K562 (cell line): Measurements from ENCODE around the gene CORO6. TPM values are rescaled to one million over a fixed set of nuclear protein-coding genes. Genes with fewer than 3 reads are reported as not detected.

Experiments
- ARID2 ChIP-seq: fragments of 450-650 bp; IDR thresholded peaks from 2 replicates; pipeline ENCODE4 v1.6.1; 2017; ENCODE audit warnings: antibody characterized with exemption, mild to moderate bottlenecking
- BHLHE40 ChIP-seq: IDR thresholded peaks from 2 replicates; pipeline ENCODE4 v1.6.1; 2011; ENCODE audit warnings: low read length, improper control_type of control experiment
- CBFA2T3 ChIP-seq: fragments of 450-650 bp; IDR thresholded peaks from 2 replicates; pipeline ENCODE4 v1.6.1; 2017
- CXXC5 ChIP-seq: fragments of 250-450 bp; sonication (Bioruptor Pico); IDR thresholded peaks from 2 replicates; pipeline ENCODE4 v1.8.0; 2022; ENCODE audit warnings: inconsistent platforms, mild to moderate bottlenecking, moderate library complexity
- E4F1 ChIP-seq: fragments of 250-450 bp; sonication (Bioruptor Pico); IDR thresholded peaks from 2 replicates; pipeline ENCODE4 v1.5.0; 2021; ENCODE audit warnings: mild to moderate bottlenecking, borderline replicate concordance
- GTF2F1 ChIP-seq: IDR thresholded peaks from 2 replicates; pipeline ENCODE4 v1.6.1; 2011; ENCODE audit warnings: low read depth, low read length, improper control_type of control experiment
- HMGXB4 ChIP-seq: sonication (generic); formaldehyde crosslinking; IDR thresholded peaks from 2 replicates; pipeline ENCODE4 v1.8.1; 2023; ENCODE audit warnings: mild to moderate bottlenecking, missing genetic modification reagents
- KDM5B ChIP-seq: fragments of 200-600 bp; sonication (generic); IDR thresholded peaks from 2 replicates; pipeline ENCODE4 v1.6.1; 2012; ENCODE audit warnings: low read depth, mild to moderate bottlenecking, moderate library complexity, low read length, control low read depth, inconsistent platforms; ENCODE audit not compliant: insufficient replicate concordance
- MAZ ChIP-seq, 2 experiments: fragments of 450-650 bp in 1 of 2; sonication (generic) in 1 of 2; formaldehyde crosslinking; IDR thresholded peaks in 1 of 2; conservative IDR thresholded peaks in 1 of 2; 2 replicates each; pipeline versions ENCODE4 v1.4.0 to v1.5.0; 2020; ENCODE audit warnings: mild to moderate bottlenecking in 1 of 2, missing genetic modification reagents in 1 of 2
- NCOA1 ChIP-seq: fragments of 450-650 bp; IDR thresholded peaks from 2 replicates; pipeline ENCODE4 v1.6.1; 2016; ENCODE audit warnings: low read depth
- POLR2A ChIP-seq: fragments of 450-650 bp; conservative IDR thresholded peaks from 2 replicates; pipeline ENCODE4 v1.6.1; 2016
- PTTG1 ChIP-seq: fragments of 450-650 bp; IDR thresholded peaks from 2 replicates; pipeline ENCODE4 v1.6.1; 2016; ENCODE audit warnings: low read depth, mild to moderate bottlenecking, missing genetic modification characterization, missing compliant biosample characterization
- RBM15 ChIP-seq: fragments of 200-400 bp; formaldehyde crosslinking; IDR thresholded peaks from 2 replicates; pipeline ENCODE4 v1.6.1; 2018; ENCODE audit warnings: mild to moderate bottlenecking, low read length, moderate library complexity; ENCODE audit not compliant: insufficient read depth
- XRCC4 ChIP-seq: IDR thresholded peaks from one replicate; pipeline ENCODE4 v1.6.1; 2011; ENCODE audit not compliant: insufficient read depth, insufficient read length; ENCODE audit errors: extremely low read depth
- YY1 ChIP-seq, 3 experiments: IDR thresholded peaks; 2 replicates each; pipeline ENCODE4 v1.6.1; 2011; ENCODE audit warnings: low read length in 2 of 3, mild to moderate bottlenecking in 2 of 3, moderate library complexity in 2 of 3, borderline replicate concordance in 1 of 3, control low read depth in 1 of 3, low read depth in 1 of 3; ENCODE audit not compliant: insufficient read depth in 3 of 3, insufficient replicate concordance in 2 of 3, control insufficient read depth in 1 of 3, insufficient read length in 1 of 3; ENCODE audit errors: extremely low read depth in 1 of 3
- ZBTB26 ChIP-seq: fragments of 450-650 bp; formaldehyde crosslinking; IDR thresholded peaks from 2 replicates; pipeline ENCODE4 v1.4.0; 2022; ENCODE audit warnings: missing genetic modification characterization
- ZNF311 ChIP-seq: fragments of 250-450 bp; sonication (Bioruptor Pico); IDR thresholded peaks from 2 replicates; pipeline ENCODE4 v1.4.0; 2020; ENCODE audit warnings: mild to moderate bottlenecking, moderate library complexity
- polyA plus RNA-seq, 8 experiments: library from polyadenylated mRNA; depleted of rRNA in 4 of 8; stranded (reverse) in 5 of 8; unstranded in 3 of 8; fragments of >200 nt; fragmentation: Nextera tagmentation in 2 of 8; fragmentation: Illumina TruSeq in 1 of 8; extraction: Ambion mirVana in 2 of 8; extraction: Trizol in 1 of 8; gene quantifications; 2 replicates each; pipeline versions ENCODE4 v1.2.1 to v1.2.3, GENCODE V29; 2011 to 2014; ENCODE audit warnings: inconsistent platforms in 1 of 8, missing spikeins in 1 of 8
- total RNA-seq, 7 experiments: library from RNA; depleted of rRNA in 6 of 7; stranded (reverse); fragments of >200 nt in 6 of 7; fragmentation: Illumina TruSeq in 2 of 7; extraction: Trizol in 2 of 7; gene quantifications; 2 replicates each; pipeline versions ENCODE4 v1.2.1 to v1.2.3, GENCODE V29; 2011 to 2021; ENCODE audit warnings: low replicate concordance in 1 of 7

The CORO6 gene
- total and polyA plus RNA-seq, 9 of the 15 experiments (the other 6 are each of a cell fraction or from before 2014, with no cell fraction given) = 0.04 to 11.9 (median 2.4) TPM

- TF ChIP-seq CXXC5 (CRISPR knock-in tag) (peak; percentile 58; the same call in 1 of the 2 replicates), ARID2 (peak; percentile 78), YY1 (IDR thresholded peaks at IDR 0.05; ENCODE audit: borderline replicate concordance in 1 of 3, control insufficient read depth in 1 of 3, extremely low read depth in 1 of 3, insufficient read depth in 3 of 3, insufficient read length in 1 of 3, insufficient replicate concordance in 2 of 3, low read depth in 1 of 3, low read length in 2 of 3) (peak in 2 of 3 experiments; percentile 42 to 45), BHLHE40 (0 out of 2 replicates have a peak, but pooled peaks have one; percentile 16), XRCC4 (no peak), POLR2A (no peak), GTF2F1 (0 out of 2 replicates have a peak, but pooled peaks have one; percentile 59), ZBTB26 (CRISPR knock-in tag) (no peak), NCOA1 (no peak), RBM15 (no peak), KDM5B (peak; percentile 44), HMGXB4 (CRISPR knock-in tag) (0 out of 2 replicates have a peak, but pooled peaks have one; percentile 24), CBFA2T3 (0 out of 2 replicates have a peak, but pooled peaks have one; percentile 9), ZNF311 (CRISPR knock-in tag) (no peak), PTTG1 (tag) (no peak), E4F1 (CRISPR knock-in tag) (no peak), MAZ (CRISPR knock-in tag; conservative IDR thresholded peaks at IDR 0.05 in 1 of 2, IDR thresholded peaks at IDR 0.05 in 1 of 2) (peak; percentile 93 to 99)
Measured at GRCh38 chr17:29591737-29592608, 30.7 kb downstream of the CORO6 start (continued).
